Trophoblast cell (in vitro differentiated cells and primary cell): ENCODE measurements around the gene NCS1.

Experiments
- DNase-seq, 2 donors: peaks; one replicate each; pipeline ENCODE4 v3.0.0-alpha.2; 2016
- H2AFZ ChIP-seq: 2 replicates; pipeline ENCODE4 v1.6.1; 2013; ENCODE audit warnings: low read length, moderate library complexity, mild to moderate bottlenecking; ENCODE audit not compliant: insufficient read depth, poor library complexity
- H2AK5ac ChIP-seq: 2 replicates; pipeline ENCODE4 v1.6.1; 2013; ENCODE audit warnings: mild to moderate bottlenecking, low read length
- H2BK120ac ChIP-seq: 2 replicates; pipeline ENCODE4 v1.6.1; 2013; ENCODE audit warnings: low read length, mild to moderate bottlenecking, moderate library complexity; ENCODE audit not compliant: insufficient read depth, poor library complexity
- H2BK12ac ChIP-seq: 2 replicates; pipeline ENCODE4 v1.6.1; 2013; ENCODE audit warnings: mild to moderate bottlenecking, low read length, moderate library complexity
- H2BK5ac ChIP-seq: 2 replicates; pipeline ENCODE4 v1.6.1; 2013; ENCODE audit warnings: low read length, low read depth, moderate library complexity, mild to moderate bottlenecking; ENCODE audit not compliant: poor library complexity
- H3K14ac ChIP-seq: 2 replicates; pipeline ENCODE4 v1.6.1; 2013; ENCODE audit warnings: mild to moderate bottlenecking, low read length
- H3K18ac ChIP-seq: 2 replicates; pipeline ENCODE4 v1.6.1; 2013; ENCODE audit warnings: mild to moderate bottlenecking, low read length
- H3K23ac ChIP-seq: 2 replicates; pipeline ENCODE4 v1.6.1; 2013; ENCODE audit warnings: low read length
- H3K27ac ChIP-seq: 2 replicates; pipeline ENCODE4 v1.5.1; 2013; ENCODE audit warnings: low read depth, mild to moderate bottlenecking, inconsistent platforms, low read length, moderate library complexity
- H3K27me3 ChIP-seq: 2 replicates; pipeline ENCODE4 v1.6.1; 2013; ENCODE audit warnings: inconsistent platforms, mild to moderate bottlenecking, low read length, moderate library complexity; ENCODE audit not compliant: insufficient read depth
- H3K36me3 ChIP-seq, 2 experiments: 1 replicate in 1 of 2; 2 replicates in 1 of 2; pipeline ENCODE4 v1.6.1; 2013; ENCODE audit warnings: low read length in 2 of 2, mild to moderate bottlenecking in 2 of 2, moderate library complexity in 1 of 2; ENCODE audit not compliant: insufficient read depth in 2 of 2, control insufficient read depth in 1 of 2
- H3K4ac ChIP-seq: 2 replicates; pipeline ENCODE4 v1.6.1; 2013; ENCODE audit warnings: low read depth, mild to moderate bottlenecking, low read length, moderate library complexity
- H3K4me1 ChIP-seq, 2 experiments: 1 replicate in 1 of 2; 2 replicates in 1 of 2; pipeline ENCODE4 v1.6.1; 2013; ENCODE audit warnings: low read length in 2 of 2, mild to moderate bottlenecking in 2 of 2, moderate library complexity in 1 of 2; ENCODE audit not compliant: insufficient read depth in 2 of 2, control insufficient read depth in 1 of 2
- H3K4me2 ChIP-seq: 2 replicates; pipeline ENCODE4 v1.6.1; 2013; ENCODE audit warnings: inconsistent platforms, mild to moderate bottlenecking, low read length, moderate library complexity
- H3K4me3 ChIP-seq: 2 replicates; pipeline ENCODE4 v1.5.1; 2013; ENCODE audit warnings: mild to moderate bottlenecking, low read depth, low read length, inconsistent platforms
- H3K79me1 ChIP-seq: one replicate; pipeline ENCODE4 v1.6.1; 2013; ENCODE audit warnings: low read length
- H3K79me2 ChIP-seq: 2 replicates; pipeline ENCODE4 v1.6.1; 2013; ENCODE audit warnings: low read length, mild to moderate bottlenecking; ENCODE audit not compliant: control insufficient read depth, insufficient read depth, poor library complexity
- H3K9ac ChIP-seq: 2 replicates; pipeline ENCODE4 v1.6.1; 2013; ENCODE audit warnings: mild to moderate bottlenecking, low read length
- H3K9me3 ChIP-seq: 2 replicates; pipeline ENCODE4 v1.6.1; 2013; ENCODE audit warnings: low read depth, mild to moderate bottlenecking, control low read depth, inconsistent platforms, low read length; ENCODE audit not compliant: insufficient read depth
- H4K12ac ChIP-seq: 2 replicates; pipeline ENCODE4 v1.6.1; 2013; ENCODE audit warnings: low read depth, mild to moderate bottlenecking, low read length, moderate library complexity
- H4K8ac ChIP-seq: 2 replicates; pipeline ENCODE4 v1.6.1; 2013; ENCODE audit warnings: low read depth, mild to moderate bottlenecking, low read length, moderate library complexity
- H4K91ac ChIP-seq: one replicate; pipeline ENCODE4 v1.6.1; 2013; ENCODE audit warnings: low read depth, mild to moderate bottlenecking, low read length, moderate library complexity
- WGBS: extraction: QIAGEN DNeasy Blood & Tissue Kit; methylation state at CpG from one replicate; pipeline ENCODE4 v1.1.7; 2013; ENCODE audit warnings: missing lambda C conversion rate; ENCODE audit not compliant: insufficient read length, insufficient coverage; ENCODE audit errors: extremely low coverage; 5-methylcytosine and 5-hydroxymethylcytosine counted together

NCS1 gene

DNA sequence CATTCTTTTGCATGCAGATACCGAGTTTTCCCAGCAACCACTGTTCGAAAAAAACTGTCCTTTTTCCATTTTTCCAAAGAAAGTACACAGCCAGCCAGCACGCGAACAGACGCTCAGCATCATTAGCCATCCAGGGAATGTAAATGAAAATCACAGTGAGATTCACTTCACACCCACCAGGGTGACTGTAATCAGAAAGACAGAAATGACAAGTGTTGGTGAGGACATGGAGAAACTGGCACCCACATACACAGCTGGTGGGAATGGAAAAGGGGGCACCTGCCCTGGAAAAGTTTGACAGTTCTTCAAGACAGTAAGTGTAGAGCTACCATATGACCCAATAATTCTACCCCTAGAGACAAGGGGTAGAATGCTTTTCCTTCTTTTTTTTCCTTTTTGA, 25.0 kb upstream of the NCS1 start:
- Histone ChIP-seq H4K91ac (no peak overlapping the region), H2AFZ (no peak overlapping the region), H3K27ac (no peak overlapping the region), H3K18ac (no peak overlapping the region), H2BK5ac (no peak overlapping the region), H3K9me3 (peaks cover 2% of the 10 kb centered on the region), H2AK5ac (peak overlapping the region; percentile 57), H3K23ac (no peak overlapping the region), H3K36me3 (no peaks in the 10 kb centered on the region), H3K4me2 (no peak overlapping the region), H3K4me3 (no peak overlapping the region), H2BK120ac (no peak overlapping the region), H3K79me2 (peaks cover 2% of the 10 kb centered on the region), H4K12ac (no peak overlapping the region), H3K4me1 (peaks cover 17 to 29% of the 10 kb centered on the region in 2 experiments), H3K14ac (no peak overlapping the region), H2BK12ac (no peak overlapping the region), H3K27me3 (no peaks in the 10 kb centered on the region), H3K4ac (no peak overlapping the region), H3K9ac (no peak overlapping the region), H4K8ac (no peak overlapping the region), H3K79me1 (peaks cover 17% of the 10 kb centered on the region)
- no peak for DNase-seq
- no CpG with 5 or more reads among the region's 5 CpGs for WGBS

DNA sequence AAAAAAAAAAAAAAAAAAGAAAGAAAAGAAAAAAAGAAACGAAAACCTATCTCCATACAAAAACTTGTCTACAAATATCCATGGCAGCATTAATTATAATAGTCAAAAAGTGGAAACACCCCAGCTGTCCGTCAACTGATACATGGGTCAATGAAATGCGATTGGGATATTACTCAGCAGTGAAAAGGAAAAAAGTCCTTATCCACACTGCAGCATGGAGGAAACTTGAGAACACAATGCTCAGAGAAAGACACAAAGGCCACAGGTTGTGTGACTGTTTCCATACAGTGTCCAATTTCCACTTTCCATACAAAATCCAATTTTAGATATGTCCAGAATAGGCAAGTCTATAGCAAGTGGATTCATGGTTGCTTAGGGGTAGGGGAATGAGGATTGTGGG, 24.3 kb upstream of the NCS1 start:
- WGBS, result no CpG with 5 or more reads among the region's 3 CpGs
- H3K79me2 ChIP-seq, result peaks cover 2% of the 10 kb centered on the region
- no peak overlapping the region for H3K27ac ChIP-seq
- no peak overlapping the region for H2BK5ac ChIP-seq
- H3K9me3 ChIP-seq, result peaks cover 2% of the 10 kb centered on the region
- H3K4ac ChIP-seq, result no peak overlapping the region
- H2AFZ ChIP-seq, result no peak overlapping the region
- no peak overlapping the region for H3K14ac ChIP-seq
- H2AK5ac ChIP-seq, result no peak overlapping the region
- H3K4me2 ChIP-seq, result no peak overlapping the region
- peaks cover 12 to 24% of the 10 kb centered on the region in 2 experiments for H3K4me1 ChIP-seq
- peaks cover 19% of the 10 kb centered on the region for H3K79me1 ChIP-seq
- H2BK120ac ChIP-seq, result no peak overlapping the region
- no peak overlapping the region for H3K9ac ChIP-seq
- H3K23ac ChIP-seq, result no peak overlapping the region
- H4K12ac ChIP-seq, result no peak overlapping the region
- no peaks in the 10 kb centered on the region for H3K36me3 ChIP-seq
- H3K18ac ChIP-seq, result no peak overlapping the region
- no peak overlapping the region for H4K91ac ChIP-seq
- H2BK12ac ChIP-seq, result no peak overlapping the region
- H3K27me3 ChIP-seq, result no peaks in the 10 kb centered on the region
- H3K4me3 ChIP-seq, result no peak overlapping the region
- no peak for DNase-seq
- H4K8ac ChIP-seq, result no peak overlapping the region

- no peak overlapping the region for H3K4me3 ChIP-seq
- no peak overlapping the region for H4K12ac ChIP-seq
- no peak overlapping the region for H2BK5ac ChIP-seq
- peak overlapping the region; percentile 9 for H4K91ac ChIP-seq
- no peak overlapping the region for H3K27ac ChIP-seq
- no peak for DNase-seq
- no peak overlapping the region for H3K23ac ChIP-seq
- H3K36me3 ChIP-seq, result no peaks in the 10 kb centered on the region
- peak overlapping the region; percentile 67 for H2BK12ac ChIP-seq
- H3K79me2 ChIP-seq, result peaks cover 2% of the 10 kb centered on the region
- no peak overlapping the region for H4K8ac ChIP-seq
- no peaks in the 10 kb centered on the region for H3K9me3 ChIP-seq
- no peak overlapping the region for H2AFZ ChIP-seq
- H3K27me3 ChIP-seq, result no peaks in the 10 kb centered on the region
- no peak overlapping the region for H3K4ac ChIP-seq
- no peak overlapping the region for H3K4me2 ChIP-seq
- peak overlapping the region; percentile 84 for H2AK5ac ChIP-seq
- peak overlapping the region; percentile 40 for H2BK120ac ChIP-seq
- H3K18ac ChIP-seq, result no peak overlapping the region
- peaks cover 19% of the 10 kb centered on the region for H3K79me1 ChIP-seq
- H3K14ac ChIP-seq, result no peak overlapping the region
- WGBS, result no CpG with 5 or more reads among the region's 5 CpGs
- H3K9ac ChIP-seq, result no peak overlapping the region
- H3K4me1 ChIP-seq, result peaks cover 8 to 16% of the 10 kb centered on the region in 2 experiments
These were observed 23.2 kb upstream of the NCS1 start for GRCh38 chr9:130149031-130149430.

DNA sequence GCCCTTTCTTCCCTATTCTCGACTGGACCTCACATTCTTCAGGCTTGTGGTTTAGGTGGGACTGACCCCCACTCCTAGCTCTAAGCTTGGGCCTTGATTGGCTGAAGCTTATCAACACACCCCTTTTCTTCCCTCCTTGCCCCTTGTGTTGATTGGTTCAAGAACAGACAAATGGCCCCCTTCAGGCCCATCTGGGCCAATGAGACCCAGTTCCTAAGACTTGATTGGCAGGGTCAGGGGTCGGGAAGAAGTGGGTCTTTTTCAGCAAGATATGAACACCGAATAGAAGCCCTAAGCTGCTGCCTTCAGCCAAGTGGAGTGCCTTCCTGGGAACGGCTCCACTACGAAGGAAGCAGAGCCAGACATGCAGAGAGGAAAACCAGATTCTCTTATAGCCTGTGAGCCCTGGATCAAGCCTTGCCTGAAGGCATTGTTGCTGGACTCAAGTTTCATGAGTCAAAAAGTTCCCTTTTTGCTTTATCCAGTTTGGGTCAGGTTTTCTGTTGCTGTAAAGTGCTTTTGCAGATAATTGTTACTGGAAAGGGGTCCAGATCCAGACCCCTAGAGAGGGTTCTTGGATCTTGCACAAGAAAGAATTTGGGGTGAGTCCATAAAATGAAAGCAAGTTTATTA, 22.4 kb upstream of the NCS1 start:
- no peak overlapping the region for H3K4ac ChIP-seq
- H4K91ac ChIP-seq, result peak overlapping the region; percentile 41
- WGBS, result no CpG with 5 or more reads among the region's 5 CpGs
- no peak overlapping the region for H3K9ac ChIP-seq
- no peaks in the 10 kb centered on the region for H3K27me3 ChIP-seq
- peak overlapping the region; percentile 2 for H2AK5ac ChIP-seq
- DNase-seq, result peak in 1 of 2 donors; percentile 42
- H3K79me1 ChIP-seq, result peaks cover 17% of the 10 kb centered on the region
- no peaks in the 10 kb centered on the region for H3K36me3 ChIP-seq
- no peaks in the 10 kb centered on the region for H3K9me3 ChIP-seq
- H3K27ac ChIP-seq, result peak overlapping the region; percentile 37
- H2BK5ac ChIP-seq, result peak overlapping the region; percentile 36
- peak overlapping the region; percentile 29 for H2BK12ac ChIP-seq
- H3K79me2 ChIP-seq, result peaks cover 2% of the 10 kb centered on the region
- no peak overlapping the region for H3K23ac ChIP-seq
- no peak overlapping the region for H3K4me2 ChIP-seq
- H3K18ac ChIP-seq, result no peak overlapping the region
- peak overlapping the region; percentile 17 for H3K14ac ChIP-seq
- peak overlapping the region; percentile 23 for H2BK120ac ChIP-seq
- H3K4me3 ChIP-seq, result no peak overlapping the region
- H4K8ac ChIP-seq, result no peak overlapping the region
- H2AFZ ChIP-seq, result peak overlapping the region; percentile 7
- no peak overlapping the region for H4K12ac ChIP-seq
- H3K4me1 ChIP-seq, result peaks cover 8 to 15% of the 10 kb centered on the region in 2 experiments
